ENCODE measurements around the gene DTNB.

DNA sequence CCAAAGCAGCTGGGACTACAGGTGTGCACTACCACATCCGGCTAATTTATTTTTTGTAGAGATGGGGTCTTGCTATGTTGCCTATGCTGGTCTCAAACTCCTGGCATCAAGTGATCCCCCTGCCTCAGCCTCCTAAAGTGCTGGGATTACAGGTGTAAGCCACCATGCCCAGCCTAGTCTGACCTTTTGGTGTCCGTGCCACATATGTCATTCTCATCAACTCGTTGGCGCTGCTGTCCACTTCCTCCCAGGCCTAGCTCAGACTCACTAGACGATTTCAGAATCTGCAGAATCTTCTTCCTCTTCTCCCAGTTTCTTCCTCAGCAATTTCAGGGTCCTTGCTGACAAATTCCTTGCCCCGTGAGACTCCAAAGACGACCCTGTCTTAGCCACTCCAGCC lies 291.9 kb downstream of the DTNB start:
- TF ChIP-seq, protein P1, sequence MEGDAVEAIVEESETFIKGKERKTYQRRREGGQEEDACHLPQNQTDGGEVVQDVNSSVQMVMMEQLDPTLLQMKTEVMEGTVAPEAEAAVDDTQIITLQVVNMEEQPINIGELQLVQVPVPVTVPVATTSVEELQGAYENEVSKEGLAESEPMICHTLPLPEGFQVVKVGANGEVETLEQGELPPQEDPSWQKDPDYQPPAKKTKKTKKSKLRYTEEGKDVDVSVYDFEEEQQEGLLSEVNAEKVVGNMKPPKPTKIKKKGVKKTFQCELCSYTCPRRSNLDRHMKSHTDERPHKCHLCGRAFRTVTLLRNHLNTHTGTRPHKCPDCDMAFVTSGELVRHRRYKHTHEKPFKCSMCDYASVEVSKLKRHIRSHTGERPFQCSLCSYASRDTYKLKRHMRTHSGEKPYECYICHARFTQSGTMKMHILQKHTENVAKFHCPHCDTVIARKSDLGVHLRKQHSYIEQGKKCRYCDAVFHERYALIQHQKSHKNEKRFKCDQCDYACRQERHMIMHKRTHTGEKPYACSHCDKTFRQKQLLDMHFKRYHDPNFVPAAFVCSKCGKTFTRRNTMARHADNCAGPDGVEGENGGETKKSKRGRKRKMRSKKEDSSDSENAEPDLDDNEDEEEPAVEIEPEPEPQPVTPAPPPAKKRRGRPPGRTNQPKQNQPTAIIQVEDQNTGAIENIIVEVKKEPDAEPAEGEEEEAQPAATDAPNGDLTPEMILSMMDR (IDR thresholded peaks at IDR 0.05): no peak
- no peak for TF ChIP-seq POLR2A (IDR thresholded peaks at IDR 0.05)
- no peak for TF ChIP-seq EP300 (IDR thresholded peaks at IDR 0.05)
